Measurements from ENCODE around the gene AUP1. TPM values are rescaled to one million over a fixed set of nuclear protein-coding genes. Genes with fewer than 3 reads are reported as not detected.

Gene AUP1
- total RNA-seq, 1 experiment from 2014 or later, result 154 TPM

DNA sequence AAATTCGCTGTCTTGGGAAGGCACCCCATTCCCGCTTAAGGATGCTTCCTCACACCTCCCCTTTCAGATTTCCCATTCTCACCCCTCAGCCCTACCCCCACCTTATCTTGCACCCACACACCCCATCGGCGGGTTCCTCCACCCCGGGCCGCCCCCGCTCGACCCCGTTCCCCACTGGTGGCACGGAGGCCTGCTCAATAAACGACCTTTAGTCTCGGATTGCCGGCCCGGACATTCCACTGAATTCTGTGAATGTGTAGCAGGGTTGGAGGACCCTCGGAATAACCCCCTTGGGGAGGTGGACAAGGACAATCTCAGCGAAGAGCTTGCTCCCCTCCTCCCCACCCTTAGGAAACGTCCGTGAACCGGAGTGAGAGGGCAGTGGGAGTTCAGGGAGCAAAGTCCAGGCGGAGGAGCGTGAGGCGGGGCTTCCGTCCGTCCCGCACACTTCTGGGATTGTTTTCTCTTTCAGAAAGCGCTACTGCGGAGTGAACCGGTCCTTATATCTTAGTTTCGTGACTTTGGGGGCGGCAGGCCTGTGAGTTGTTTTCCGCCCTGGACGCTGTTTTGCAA lies 27.3 kb downstream of the AUP1 start:
- ChIA-PET CTCF (interaction anchor here (0.6 to 2.9 kb wide), 3 partner anchors 13 to 49 kb away, joined by 3 to 9 read pairs (median 8); partner anchors contain the start of genes CCDC142 and TTC31), POLR2A (interaction anchor here (1.0 to 5.2 kb wide), 5 partner anchors 13 to 31 kb away, joined by 3 to 17 read pairs (median 4); partner anchors contain the start of gene DQX1)
- no peaks in the 10 kb centered on the region for H3K27me3 Mint-ChIP-seq (ENCODE audit: insufficient read depth, unreplicated experiment)
- Histone ChIP-seq H3K4me3 (ENCODE audit: low read depth, low read length) (peak overlapping the region; percentile 75), H3K9me3 (no peaks in the 10 kb centered on the region), H3K4me1 (peaks cover 61% of the 10 kb centered on the region), H3K36me3 (ENCODE audit: control insufficient read depth, insufficient read depth, low read length) (0 out of 2 replicates have a peak, but pooled peaks cover 2% of the 10 kb centered on the region), H3K27me3 (replicated peaks; ENCODE audit: control insufficient read depth, insufficient read depth, low read length) (no peaks in the 10 kb centered on the region)
- H3K4me1 Mint-ChIP-seq (ENCODE audit: low read depth, unreplicated experiment), result peaks cover 33% of the 10 kb centered on the region
- intact Hi-C loops (cut with micrococcal nuclease; ENCODE audit: unreplicated experiment), result loop anchor here (1.0 kb wide), 1 partner anchor 13 kb away; no protein-coding TSS in a partner anchor
- TF ChIP-seq, protein P1, sequence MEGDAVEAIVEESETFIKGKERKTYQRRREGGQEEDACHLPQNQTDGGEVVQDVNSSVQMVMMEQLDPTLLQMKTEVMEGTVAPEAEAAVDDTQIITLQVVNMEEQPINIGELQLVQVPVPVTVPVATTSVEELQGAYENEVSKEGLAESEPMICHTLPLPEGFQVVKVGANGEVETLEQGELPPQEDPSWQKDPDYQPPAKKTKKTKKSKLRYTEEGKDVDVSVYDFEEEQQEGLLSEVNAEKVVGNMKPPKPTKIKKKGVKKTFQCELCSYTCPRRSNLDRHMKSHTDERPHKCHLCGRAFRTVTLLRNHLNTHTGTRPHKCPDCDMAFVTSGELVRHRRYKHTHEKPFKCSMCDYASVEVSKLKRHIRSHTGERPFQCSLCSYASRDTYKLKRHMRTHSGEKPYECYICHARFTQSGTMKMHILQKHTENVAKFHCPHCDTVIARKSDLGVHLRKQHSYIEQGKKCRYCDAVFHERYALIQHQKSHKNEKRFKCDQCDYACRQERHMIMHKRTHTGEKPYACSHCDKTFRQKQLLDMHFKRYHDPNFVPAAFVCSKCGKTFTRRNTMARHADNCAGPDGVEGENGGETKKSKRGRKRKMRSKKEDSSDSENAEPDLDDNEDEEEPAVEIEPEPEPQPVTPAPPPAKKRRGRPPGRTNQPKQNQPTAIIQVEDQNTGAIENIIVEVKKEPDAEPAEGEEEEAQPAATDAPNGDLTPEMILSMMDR (IDR thresholded peaks at IDR 0.05; ENCODE audit: insufficient read depth in 1 of 2, low read depth in 1 of 2, low read length in 1 of 2, severe bottlenecking in 1 of 2, unreplicated experiment in 1 of 2), result no peak
- TSS peak; percentile 9 for BruUV-seq (replicated peaks)
- peaks cover 53% of the 10 kb centered on the region for H3K36me3 Mint-ChIP-seq (ENCODE audit: insufficient read depth, unreplicated experiment)
- peak; percentile 72 to 81 for DNase-seq
- H3K4me3 Mint-ChIP-seq (ENCODE audit: unreplicated experiment), result peak overlapping the region; percentile 94
- H3K9me3 Mint-ChIP-seq (ENCODE audit: unreplicated experiment), result no peaks in the 10 kb centered on the region
- H3K27ac Mint-ChIP-seq (ENCODE audit: unreplicated experiment), result peak overlapping the region; percentile 87

DNA sequence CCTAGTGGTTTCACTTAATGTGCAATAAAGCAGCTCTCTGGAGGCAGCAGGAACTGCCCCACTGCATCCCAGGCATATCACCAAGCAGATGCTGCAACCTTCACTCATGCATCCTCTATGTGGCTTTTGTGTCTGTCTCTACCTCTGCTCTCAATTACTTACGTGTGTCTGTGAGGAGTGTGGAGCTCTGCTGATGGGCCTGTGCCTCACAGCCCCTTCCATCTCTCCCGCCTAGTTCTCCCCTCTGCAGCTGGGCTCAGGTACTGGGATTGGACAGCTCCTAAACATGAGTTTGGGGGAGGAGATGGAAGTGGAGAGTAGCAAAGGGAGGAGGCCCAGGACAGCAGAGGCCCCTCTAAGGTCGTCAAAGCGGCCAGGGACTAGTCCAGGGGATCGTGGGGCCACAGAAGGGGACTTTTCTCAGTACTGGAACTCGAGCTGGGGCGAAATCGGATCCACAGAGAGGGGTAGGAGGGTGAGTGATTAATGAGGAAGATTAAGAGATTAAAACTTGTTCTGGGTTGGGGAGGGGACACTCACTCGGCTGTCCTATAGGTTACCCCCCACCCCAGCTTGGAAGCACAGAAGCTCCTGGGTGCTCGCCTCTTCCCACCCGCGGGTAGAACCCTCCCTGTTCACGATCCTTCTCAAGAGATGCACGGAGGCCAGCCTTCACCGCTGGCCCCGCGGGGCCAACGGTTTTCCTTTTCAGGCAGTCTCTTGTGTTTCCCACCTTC lies 28.0 kb downstream of the AUP1 start:
- H3K4me3 Mint-ChIP-seq (ENCODE audit: unreplicated experiment), result peak overlapping the region; percentile 94
- DNase-seq, result no peak
- BruUV-seq (replicated peaks), result no TSS peak
- peak overlapping the region; percentile 87 for H3K27ac Mint-ChIP-seq (ENCODE audit: unreplicated experiment)
- H3K4me1 Mint-ChIP-seq (ENCODE audit: low read depth, unreplicated experiment), result peaks cover 29% of the 10 kb centered on the region
- Histone ChIP-seq H3K4me1 (peaks cover 59% of the 10 kb centered on the region), H3K9me3 (no peaks in the 10 kb centered on the region), H3K4me3 (ENCODE audit: low read depth, low read length) (peak overlapping the region; percentile 75), H3K36me3 (ENCODE audit: control insufficient read depth, insufficient read depth, low read length) (peaks cover 3% of the 10 kb centered on the region; the same call in 1 of the 2 replicates), H3K27me3 (replicated peaks; ENCODE audit: control insufficient read depth, insufficient read depth, low read length) (no peaks in the 10 kb centered on the region)
- H3K27me3 Mint-ChIP-seq (ENCODE audit: insufficient read depth, unreplicated experiment), result no peaks in the 10 kb centered on the region
- CTCF ChIA-PET, result interaction anchor here (0.6 to 2.9 kb wide), 3 partner anchors 12 to 48 kb away, joined by 3 to 9 read pairs (median 8); partner anchors contain the start of genes CCDC142 and TTC31
- no peaks in the 10 kb centered on the region for H3K9me3 Mint-ChIP-seq (ENCODE audit: unreplicated experiment)
- intact Hi-C loops (cut with micrococcal nuclease; ENCODE audit: unreplicated experiment), result loop anchor here (1.0 kb wide), 1 partner anchor 12 kb away; no protein-coding TSS in a partner anchor
- POLR2A ChIA-PET, result interaction anchor here (0.9 to 5.2 kb wide), 5 partner anchors 12 to 43 kb away, joined by 3 to 17 read pairs (median 3); partner anchors contain the start of genes DQX1 and WBP1
- TF ChIP-seq, protein P1 (IDR thresholded peaks at IDR 0.05; ENCODE audit: insufficient read depth in 1 of 2, low read depth in 1 of 2, low read length in 1 of 2, severe bottlenecking in 1 of 2, unreplicated experiment in 1 of 2), result no peak
- H3K36me3 Mint-ChIP-seq (ENCODE audit: insufficient read depth, unreplicated experiment), result peaks cover 52% of the 10 kb centered on the region

DNA sequence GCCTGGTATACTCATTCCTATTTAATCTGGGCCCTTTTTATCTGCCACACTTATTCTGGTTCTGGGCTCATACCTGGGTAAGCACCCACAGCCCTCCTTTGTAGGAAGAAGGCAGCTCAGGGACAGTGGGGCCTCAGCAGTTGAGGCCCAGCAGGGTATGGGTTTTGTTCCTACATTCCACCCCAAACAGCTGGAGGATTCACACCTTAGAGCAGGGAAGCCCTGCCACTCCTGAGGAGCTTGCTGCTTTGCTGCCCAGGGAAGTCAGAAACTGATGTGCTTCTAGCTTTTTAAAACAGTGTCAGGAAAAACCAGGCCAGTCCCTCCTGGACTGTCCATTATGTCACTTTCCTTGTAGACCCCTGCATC lies 28.9 kb downstream of the AUP1 start:
- H3K27me3 ChIP-seq (replicated peaks; ENCODE audit: control insufficient read depth, insufficient read depth, low read length), result no peaks in the 10 kb centered on the region
- no peak for DNase-seq

More for the DNA sequence above, 28.9 kb downstream of the AUP1 start:
- H3K4me1 ChIP-seq, result peaks cover 50% of the 10 kb centered on the region
- Mint-ChIP-seq H3K4me3 (ENCODE audit: unreplicated experiment) (peak overlapping the region; percentile 96), H3K27ac (ENCODE audit: unreplicated experiment) (no peak overlapping the region), H3K9me3 (ENCODE audit: unreplicated experiment) (no peaks in the 10 kb centered on the region), H3K4me1 (ENCODE audit: low read depth, unreplicated experiment) (peaks cover 26% of the 10 kb centered on the region), H3K27me3 (ENCODE audit: insufficient read depth, unreplicated experiment) (no peaks in the 10 kb centered on the region), H3K36me3 (ENCODE audit: insufficient read depth, unreplicated experiment) (peaks cover 48% of the 10 kb centered on the region)
- BruUV-seq (replicated peaks), result no TSS peak
- TF ChIP-seq, protein P1 (IDR thresholded peaks at IDR 0.05; ENCODE audit: insufficient read depth in 1 of 2, low read depth in 1 of 2, low read length in 1 of 2, severe bottlenecking in 1 of 2, unreplicated experiment in 1 of 2), result no peak
- H3K4me3 ChIP-seq (ENCODE audit: low read depth, low read length), result no peak overlapping the region
- H3K36me3 ChIP-seq (ENCODE audit: control insufficient read depth, insufficient read depth, low read length), result peaks cover 3% of the 10 kb centered on the region; the same call in 1 of the 2 replicates
- CTCF ChIA-PET, result interaction anchor here (0.7 kb wide), 1 partner anchor 35 kb away, joined by 3 read pairs; the partner anchor contains the start of gene MOGS
- POLR2A ChIA-PET, result interaction anchor here (0.9 to 5.2 kb wide), 2 partner anchors 11 to 42 kb away, joined by 3 to 17 read pairs; partner anchors contain the start of gene WBP1
- intact Hi-C loops (cut with micrococcal nuclease; ENCODE audit: unreplicated experiment), result no loop called here
- H3K9me3 ChIP-seq, result no peaks in the 10 kb centered on the region
